Tibial nerve (tissue), 4 donors: ENCODE results near the gene DAB1.

Source experiments
- CTCF ChIP-seq, 5 experiments: fragments of 200-600 bp in 3 of 5; fragments of 450-650 bp in 2 of 5; sonication (generic) in 3 of 5; IDR thresholded peaks; one replicate each; pipeline ENCODE4 v1.5.1; 2016 to 2019; ENCODE audit warnings: antibody characterized with exemption in 5 of 5, mild to moderate bottlenecking in 3 of 5, moderate library complexity in 2 of 5
- EP300 ChIP-seq, 2 donors: sonication (generic); formaldehyde crosslinking; IDR thresholded peaks; one replicate each; pipeline ENCODE4 v1.6.1; 2017; ENCODE audit warnings: antibody characterized with exemption in 2 of 2, mild to moderate bottlenecking in 1 of 2
- POLR2A ChIP-seq, 2 donors: fragments of 450-650 bp; IDR thresholded peaks; one replicate each; pipeline ENCODE4 v1.6.1; 2017; ENCODE audit warnings: antibody characterized with exemption in 2 of 2, mild to moderate bottlenecking in 2 of 2, moderate library complexity in 2 of 2

- TF ChIP-seq CTCF (IDR thresholded peaks at IDR 0.05) (no peak), POLR2A (IDR thresholded peaks at IDR 0.05) (no peak), EP300 (IDR thresholded peaks at IDR 0.05) (no peak)
These were observed 471.4 kb downstream of the DAB1 start for GRCh38 chr1:56952501-56952900.
